GM19025 (cell line): Measurements from ENCODE around the gene RARRES1.
A peak's percentile ranks its signal among the peaks of the same experiment; 100 is the strongest.

Experiments used
- ATAC-seq: cut with Tn5 transposase; IDR thresholded peaks from one replicate; pipeline ENCODE4 v1.9.1; 2021; ENCODE audit warnings: mild to moderate bottlenecking, low read depth, moderate library complexity; ENCODE audit not compliant: unreplicated experiment

The RARRES1 gene, protein sequence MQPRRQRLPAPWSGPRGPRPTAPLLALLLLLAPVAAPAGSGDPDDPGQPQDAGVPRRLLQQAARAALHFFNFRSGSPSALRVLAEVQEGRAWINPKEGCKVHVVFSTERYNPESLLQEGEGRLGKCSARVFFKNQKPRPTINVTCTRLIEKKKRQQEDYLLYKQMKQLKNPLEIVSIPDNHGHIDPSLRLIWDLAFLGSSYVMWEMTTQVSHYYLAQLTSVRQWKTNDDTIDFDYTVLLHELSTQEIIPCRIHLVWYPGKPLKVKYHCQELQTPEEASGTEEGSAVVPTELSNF

DNA sequence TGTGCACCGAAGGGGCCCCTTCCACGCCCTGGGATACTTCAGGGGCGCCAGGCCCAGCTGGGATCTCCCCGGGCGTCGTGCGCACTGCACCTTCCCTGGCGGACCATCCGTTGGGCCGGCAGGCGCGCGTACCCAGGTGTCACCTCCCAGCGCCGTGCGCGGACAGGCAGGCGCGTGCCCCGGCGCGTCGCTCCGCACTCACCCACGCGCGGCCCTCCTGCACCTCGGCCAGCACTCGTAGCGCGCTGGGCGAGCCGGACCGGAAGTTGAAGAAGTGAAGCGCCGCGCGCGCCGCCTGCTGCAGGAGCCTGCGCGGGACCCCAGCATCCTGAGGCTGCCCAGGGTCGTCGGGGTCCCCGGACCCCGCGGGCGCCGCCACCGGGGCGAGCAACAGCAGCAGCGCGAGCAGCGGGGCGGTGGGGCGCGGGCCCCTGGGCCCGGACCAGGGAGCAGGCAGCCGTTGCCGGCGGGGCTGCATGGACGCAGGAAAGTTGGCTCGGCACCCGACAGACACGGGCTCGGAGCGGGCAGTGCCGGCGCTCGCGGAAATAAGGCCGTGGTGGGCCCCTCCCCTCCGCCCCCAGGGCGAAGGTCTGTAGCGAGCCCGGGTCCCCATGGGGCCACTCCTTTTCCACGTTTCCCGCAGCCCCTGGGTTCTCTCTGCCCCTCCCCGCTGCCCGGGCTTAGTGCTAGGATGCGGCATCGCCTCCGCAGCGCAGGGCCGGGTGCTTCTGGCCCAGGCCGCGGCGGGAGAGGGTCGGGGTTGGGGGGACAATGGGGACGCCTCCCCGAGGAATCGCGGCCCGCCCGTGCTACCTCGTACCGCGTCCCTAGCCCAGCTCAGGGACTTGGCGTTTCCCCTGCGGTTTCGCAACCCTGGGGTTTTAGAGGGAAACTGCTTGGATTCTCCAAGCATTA is at the start of gene RARRES1:
TSS of gene RARRES1 (minus strand) at position 520 of the 918 bp plus-strand sequence. CDS start at position 478, 42 bp downstream.
- ATAC-seq: peak; percentile 86

DNA sequence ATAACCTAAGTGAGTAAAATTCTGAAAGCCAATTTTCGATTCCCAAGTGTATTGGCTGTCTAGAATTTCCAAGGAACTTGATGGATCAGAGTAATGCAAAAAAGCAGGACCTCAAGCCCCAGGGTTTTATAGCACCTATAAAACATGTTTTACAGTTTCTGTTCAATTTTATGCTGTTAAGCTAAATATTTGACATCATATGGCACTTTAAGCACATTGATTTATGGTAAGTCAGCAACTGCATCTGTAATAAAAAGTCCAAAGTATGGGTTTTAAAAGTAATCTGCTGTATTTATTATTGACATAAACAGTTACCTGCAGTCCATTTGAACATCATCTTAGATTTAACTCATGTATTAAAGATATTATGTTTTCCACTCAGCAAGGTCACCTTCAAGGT is 49.6 kb upstream of the RARRES1 start:
- ATAC-seq: no peak

DNA sequence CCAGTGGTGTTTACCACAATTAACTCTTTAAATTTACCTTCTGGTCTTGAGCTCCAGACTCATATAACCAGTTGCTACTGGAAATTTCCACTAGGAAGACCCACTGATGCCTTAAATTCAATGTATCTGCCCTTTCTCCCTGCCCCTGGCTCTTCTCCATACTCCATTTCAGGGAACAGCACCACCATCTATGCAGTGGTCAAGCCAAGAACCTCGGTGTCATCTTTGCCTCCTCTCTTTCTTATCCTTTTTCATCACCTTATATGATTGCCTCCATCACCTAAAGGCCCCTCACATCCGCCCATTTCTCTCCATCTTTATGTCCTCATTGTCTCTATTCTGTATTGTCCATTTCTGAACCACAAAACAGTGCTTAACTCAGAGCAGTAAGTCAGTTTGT is 48.9 kb upstream of the RARRES1 start:
- no peak for ATAC-seq

DNA sequence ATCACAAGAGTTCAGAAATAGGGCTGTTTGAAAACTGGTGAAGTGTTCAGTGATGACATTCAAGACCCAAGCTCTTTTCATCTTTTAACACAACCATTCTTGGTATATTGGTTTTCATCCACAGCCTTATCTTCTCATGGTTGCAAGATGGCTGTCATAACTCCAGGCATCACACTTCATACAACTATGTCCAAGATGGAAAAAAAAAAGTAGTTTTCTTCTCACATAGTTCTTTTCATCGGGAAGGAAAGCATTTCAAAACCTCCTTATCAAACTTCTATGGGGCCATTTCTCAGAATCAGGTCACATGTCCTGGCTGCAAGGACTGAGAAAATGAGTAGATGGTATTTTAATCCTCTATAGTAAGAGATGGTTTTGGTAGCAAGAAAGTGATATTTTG is 48.5 kb upstream of the RARRES1 start:
- ATAC-seq: no peak

DNA sequence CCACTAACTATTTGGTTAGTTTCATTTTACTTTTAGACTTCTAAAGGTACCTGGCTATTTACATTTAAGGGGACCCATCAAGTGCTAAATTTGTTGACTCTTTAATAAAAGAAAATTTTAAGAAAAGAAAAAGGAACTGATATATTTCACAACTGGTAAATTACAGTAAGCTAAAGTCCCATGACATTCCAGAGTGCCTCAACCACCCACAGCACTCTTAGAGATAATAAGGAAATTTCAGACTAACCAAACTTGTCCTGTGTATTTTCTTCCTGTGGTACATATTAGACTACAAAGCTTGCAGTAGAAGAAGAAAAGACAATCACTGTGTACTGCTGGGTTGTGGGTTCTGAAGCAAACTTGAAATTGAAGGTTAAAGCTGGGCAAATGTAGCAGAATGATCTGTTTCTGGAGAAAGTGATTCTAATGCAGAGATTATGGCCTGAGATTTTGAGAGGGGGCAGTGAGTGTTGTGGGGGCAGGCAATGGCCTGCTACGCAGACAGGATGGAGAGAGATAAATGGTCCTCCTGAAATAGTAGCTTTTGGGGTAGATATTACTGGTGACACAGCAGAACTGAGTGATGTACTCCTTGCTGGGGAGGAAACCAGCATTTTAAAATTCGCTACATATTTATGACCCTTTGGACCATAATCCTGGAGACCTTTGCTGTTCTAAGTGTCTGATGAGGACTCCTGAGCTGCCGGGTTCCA is 45.1 kb upstream of the RARRES1 start:
- ATAC-seq: no peak

DNA sequence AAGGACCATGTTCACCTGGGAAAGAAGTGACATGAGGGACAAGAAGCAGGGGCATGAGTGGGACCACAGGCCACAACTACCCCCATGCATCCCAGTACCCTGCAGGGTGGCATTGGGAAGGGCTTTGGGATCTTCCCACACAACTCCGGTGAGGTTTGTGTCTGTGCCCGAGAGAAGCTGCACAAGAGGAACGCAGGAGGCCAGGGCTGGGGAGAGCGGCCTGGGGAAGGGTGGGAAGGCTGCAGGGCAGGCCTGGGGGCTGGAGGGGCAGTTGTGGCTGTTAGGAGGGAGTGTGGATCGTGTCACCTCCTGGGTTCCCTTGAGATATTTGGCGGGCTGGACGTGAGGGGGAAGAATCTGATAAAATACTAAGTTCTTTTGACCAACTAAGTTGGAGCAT is 44.3 kb upstream of the RARRES1 start:
- no peak for ATAC-seq

DNA sequence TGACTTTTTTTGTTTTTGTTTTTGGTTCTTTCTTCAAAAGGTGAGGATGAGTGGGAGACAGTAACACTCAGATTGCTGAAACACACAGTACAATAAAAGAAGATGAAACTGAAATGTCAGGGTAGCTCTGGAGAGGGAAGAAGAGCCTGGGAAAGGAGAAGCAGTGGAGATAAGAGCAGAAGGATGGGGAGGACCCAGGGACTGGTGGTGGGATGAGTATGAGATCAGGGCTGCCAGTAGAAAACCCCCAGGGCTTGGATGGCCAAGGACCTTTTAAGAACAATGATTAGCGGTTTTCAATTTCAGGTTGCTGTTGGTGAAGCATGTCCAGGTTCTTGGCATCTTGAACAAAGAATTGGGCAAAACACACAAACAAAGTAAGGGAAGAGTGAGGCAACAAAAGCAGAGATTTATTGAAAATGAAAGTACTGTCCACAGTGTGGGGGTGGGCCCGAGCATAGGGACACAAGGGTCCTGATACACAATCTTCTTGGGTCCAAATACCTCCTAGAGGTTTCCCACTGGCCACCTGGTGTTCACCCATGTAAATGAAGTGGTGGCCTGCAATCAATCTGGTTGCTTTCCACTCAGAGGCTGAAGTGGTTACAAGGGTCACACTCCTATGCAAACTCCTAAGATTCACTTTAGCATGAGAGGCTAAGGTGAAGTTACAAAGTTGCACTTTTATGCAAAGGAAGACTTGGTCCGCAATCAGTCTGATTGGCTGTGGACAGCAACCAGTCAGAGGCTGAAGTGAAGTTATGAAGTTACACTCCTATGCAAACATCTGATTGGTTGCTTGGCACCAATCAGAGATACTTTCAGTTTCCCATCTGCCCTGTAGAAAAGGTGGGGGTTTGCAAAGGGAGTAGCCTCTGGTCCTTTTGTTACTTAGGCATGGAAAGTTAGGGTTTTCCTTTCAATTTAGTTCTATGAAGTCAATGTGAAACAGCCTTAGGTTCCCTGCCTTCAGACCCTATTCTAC is 43.5 kb upstream of the RARRES1 start:
- ATAC-seq: no peak

DNA sequence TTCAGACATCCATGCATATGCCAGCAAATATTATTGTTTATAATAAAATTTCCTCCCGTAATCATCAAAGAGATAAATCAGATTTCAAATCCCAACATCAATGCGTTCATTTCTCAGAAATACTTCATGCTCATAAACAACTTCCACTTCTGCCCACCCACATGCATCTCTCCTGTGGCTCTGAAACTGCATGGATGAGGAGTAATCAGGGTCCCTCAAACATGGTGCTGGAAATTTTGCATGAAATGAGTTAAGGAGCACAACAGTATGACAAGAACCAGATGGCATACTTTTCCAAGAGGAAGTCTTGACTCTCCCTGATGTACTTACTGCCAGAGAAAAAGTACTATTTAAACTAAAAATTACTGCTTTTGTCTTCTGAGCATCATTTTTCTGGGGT is 42.7 kb upstream of the RARRES1 start:
- no peak for ATAC-seq

DNA sequence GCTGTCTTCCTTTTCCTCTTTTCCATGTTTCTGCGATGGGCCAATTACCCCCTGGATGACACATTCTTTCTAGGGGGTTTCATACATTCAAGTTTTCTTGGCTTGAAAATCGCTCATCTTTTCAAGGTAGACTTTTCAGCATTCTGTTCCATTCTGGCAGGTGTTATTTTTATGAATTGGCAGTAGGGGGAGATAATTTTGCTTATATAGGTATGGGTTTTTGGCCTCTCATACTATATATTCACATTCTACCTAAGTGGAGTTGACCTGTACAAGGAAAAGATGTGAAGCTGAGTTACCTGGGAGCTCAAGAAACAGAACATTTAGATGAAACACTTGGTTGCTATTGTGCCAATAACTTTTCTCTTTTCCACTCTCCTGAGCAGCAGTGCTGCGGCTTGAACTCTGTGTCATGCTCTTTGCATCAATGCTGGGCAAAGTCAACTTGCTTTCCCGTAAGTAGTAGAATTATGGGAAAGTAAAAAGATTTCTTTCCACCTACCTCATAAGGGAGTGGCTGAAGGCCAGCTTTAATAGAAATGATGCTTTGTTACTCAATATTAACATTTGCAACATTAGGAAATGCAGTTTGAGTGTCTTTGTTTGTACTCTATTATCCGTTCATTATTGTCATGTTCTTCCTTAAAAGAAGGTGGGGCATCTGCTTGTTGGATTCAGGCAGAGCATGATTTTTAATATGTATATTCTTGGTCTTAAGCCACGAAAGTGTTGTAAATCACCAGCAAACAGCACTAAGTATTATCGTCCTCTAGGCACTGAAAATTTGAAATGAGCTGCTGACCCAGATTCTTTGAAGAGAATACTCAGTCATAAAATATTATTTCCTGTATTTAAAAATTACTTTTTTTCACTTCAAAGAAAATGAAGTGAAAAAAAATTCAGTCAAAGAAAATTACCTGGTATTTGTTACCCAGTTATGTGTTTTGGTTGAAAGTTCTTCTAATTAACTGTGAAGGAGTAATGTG is 41.9 kb upstream of the RARRES1 start:
- ATAC-seq: no peak

DNA sequence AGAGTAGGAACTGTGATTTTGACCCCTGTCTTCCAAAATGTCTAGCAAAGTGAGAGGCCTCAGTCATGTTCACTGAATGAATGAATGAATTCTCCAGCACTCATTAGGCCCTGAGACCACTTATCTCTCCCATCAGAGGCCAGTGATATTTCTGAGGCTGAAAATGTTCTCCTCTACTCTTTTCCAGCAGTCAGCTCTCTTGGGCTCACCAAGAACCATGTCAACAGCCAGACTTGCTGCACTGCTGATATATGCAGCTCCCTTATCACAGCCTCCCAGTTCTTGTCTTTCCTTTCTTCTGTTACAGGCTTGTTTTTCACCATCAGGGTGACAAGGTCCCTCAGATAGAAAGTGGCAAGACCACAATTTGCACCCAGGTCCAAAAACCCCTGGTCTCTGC is 40.9 kb upstream of the RARRES1 start:
- ATAC-seq: no peak

DNA sequence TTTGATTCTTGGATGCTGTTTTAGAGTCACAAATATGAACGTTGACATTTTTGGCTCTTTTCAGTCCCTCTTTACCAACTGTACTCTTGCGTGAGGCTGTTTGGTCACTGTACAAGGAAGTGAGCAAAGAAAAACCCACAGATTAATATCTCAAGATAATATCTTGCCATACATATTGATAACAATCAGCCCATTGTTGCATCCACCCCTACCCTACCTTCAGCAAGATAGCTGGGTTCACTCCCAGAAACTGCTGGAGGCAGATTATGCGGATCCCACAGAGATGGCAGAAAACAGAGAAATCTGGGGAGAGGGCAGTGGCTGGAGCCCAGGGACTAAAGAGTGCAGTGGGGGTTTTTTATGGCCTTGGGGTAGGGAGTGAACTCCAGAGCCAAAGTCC is 39.7 kb upstream of the RARRES1 start:
- ATAC-seq: no peak

DNA sequence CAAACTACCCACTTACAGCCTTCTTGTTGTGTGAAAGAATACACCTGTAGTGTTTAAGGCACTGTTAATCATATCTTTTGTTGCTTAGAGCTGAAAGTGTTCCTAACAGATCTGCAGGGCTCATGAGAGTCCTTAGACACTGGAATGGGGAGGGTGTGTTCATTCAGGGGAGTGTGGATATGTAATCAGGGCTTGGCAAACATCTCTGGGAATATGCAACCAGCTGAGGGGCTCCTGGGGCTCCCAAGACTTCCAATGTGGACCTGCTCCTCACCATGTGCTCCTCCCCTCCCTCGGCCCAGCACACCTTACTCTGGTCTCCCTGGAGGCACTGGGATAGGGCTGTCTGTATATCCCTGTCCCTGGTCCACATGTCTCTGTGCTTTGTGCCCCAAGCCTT is 39.3 kb upstream of the RARRES1 start:
- no peak for ATAC-seq

DNA sequence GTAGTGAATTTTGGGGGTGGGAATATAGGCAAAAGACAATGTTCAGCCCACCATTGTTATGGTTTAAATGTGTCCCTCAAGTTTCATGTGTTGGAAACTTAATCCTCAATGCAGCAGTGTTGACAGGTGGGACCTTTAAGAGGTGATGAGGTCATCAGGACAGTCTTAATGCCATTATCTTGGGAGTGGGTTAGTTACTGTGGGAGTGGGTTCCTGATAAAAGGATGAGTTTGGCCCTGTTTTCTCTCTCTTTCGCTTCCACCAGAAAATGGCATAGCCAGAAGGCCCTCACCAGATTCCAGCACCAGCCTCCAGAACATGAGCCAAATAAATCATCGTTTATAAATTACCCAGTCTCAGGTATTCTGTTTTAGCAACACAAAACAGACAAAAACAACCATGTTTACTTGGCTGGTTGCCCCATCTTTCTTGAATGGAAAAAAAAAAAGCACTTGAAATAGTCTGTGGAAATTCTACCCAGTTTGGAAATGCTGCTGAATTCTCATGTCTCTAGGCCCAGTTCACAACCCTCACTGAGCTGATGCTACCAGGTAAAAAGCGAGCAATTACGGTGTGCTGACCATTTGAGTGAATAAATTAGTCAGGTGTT is 38.6 kb upstream of the RARRES1 start:
- no peak for ATAC-seq

DNA sequence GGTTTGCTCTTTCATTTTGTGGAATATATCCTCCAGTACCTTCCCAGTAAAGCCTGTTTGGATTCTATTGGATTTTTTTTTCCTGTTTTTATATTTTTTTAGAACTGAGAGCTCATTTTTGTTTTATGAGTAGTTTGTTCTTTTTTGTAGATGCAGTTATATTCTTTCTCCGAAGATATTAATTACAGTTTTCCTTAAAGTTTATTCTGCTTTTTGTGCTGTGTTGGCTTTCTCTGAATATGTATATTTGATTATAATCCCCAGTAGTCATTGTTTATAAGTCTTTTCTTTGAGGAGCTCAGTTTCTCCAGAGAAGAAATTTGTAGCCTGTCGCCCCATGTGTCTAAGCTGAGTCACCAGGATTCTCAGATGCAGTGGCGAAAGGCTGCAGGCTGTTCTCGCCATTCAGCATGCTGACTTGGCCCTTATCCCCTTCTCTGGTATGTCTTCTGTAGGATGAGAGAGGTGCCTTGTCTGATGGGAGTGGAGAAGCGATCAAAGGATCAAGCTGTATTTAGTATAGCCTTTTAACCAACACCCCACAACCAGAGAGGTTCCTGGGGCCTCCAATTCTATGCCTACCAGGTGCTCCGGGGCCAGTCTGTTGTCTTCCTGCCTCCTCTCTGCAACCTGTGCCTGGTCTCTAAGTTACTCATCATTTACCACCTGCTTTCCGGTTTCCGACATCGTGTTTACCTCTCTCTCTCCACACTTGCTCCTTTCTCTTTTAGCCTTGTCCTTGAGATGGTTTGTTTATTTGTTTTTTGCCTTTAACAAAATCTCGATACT is 37.9 kb upstream of the RARRES1 start:
- ATAC-seq: no peak

DNA sequence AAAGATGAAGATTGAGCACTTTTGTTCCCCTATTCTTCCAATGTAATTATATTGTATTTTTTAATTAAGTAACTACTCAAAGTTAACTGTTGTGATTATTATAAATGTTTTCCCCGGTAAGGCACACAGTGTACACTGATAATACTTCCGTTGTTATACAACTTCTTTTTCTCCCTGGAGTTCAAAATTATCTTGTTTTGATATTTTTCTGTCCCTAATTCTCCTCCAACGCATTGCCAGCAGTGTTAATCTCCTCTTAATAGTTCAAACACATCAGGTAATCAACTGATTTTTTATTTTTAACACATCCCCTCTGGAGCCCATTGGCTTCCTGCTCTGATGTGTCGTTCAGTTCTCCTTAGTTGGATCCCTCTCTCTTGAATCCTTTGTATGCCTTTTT is 37.3 kb upstream of the RARRES1 start:
- no peak for ATAC-seq

DNA sequence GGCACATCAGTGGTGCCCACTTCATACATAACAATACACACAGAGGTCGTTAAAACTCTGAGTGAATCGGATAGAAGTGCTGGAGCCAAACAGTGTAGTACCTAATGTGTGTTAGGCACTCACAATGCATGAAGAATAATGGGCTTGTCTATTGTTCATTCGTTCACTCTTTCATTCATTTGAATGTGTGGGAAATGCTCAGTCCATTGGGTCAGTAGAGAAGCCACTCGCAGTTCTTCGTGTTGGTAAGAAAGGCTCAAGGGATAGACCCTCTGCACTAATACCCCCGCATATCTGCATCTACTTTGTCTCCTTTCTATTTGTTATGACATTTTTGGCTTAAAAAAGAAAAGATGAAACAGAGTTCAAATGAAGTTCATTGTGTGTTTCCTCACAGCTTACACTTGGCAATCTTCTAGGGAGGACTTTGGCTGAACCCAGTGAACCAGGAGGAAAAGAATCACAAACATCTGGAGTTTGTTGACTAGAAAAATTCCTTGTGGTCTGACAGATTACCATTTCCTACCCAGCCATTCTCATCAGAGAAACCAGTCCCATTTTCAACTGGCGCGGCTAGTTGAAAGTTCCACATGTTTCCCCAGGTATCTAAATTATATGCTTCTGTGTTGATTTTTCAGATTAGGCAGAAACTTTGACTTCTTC is 36.8 kb upstream of the RARRES1 start:
- ATAC-seq: no peak

DNA sequence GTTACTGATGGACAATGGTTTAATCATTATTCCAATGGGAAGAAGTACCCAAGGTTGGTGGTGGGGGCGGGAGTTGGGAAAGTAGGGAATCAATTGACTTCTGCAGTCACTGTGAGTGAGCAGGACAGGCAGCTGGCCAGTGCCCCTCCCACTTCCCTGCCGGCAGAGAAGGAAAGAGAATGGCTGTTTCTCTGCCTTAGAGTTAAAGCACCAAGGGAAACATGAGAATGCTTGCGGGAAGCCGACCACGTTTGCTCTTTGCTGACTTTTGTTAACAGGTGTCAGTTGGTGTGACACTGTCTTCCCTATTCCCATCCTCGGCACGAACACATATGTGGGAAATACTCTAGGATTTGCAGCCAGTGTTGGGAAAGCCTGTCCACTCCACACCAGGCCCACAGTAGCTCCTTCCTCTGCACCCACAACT is 36.1 kb upstream of the RARRES1 start:
- ATAC-seq: no peak
